Measurements from ENCODE around the gene GLIS2.

Gene GLIS2

GRCh38 chr16:4334724-4335495 lies 19.0 kb downstream of the GLIS2 start:
- H3K4me1 ChIP-seq (ENCODE audit: control extremely low read depth in 1 of 4, control insufficient read depth in 4 of 4, insufficient read depth in 4 of 4, low read length in 3 of 4): peaks cover 0 to 11% (median 2%) of the 10 kb centered on the region in 4 experiments

DNA sequence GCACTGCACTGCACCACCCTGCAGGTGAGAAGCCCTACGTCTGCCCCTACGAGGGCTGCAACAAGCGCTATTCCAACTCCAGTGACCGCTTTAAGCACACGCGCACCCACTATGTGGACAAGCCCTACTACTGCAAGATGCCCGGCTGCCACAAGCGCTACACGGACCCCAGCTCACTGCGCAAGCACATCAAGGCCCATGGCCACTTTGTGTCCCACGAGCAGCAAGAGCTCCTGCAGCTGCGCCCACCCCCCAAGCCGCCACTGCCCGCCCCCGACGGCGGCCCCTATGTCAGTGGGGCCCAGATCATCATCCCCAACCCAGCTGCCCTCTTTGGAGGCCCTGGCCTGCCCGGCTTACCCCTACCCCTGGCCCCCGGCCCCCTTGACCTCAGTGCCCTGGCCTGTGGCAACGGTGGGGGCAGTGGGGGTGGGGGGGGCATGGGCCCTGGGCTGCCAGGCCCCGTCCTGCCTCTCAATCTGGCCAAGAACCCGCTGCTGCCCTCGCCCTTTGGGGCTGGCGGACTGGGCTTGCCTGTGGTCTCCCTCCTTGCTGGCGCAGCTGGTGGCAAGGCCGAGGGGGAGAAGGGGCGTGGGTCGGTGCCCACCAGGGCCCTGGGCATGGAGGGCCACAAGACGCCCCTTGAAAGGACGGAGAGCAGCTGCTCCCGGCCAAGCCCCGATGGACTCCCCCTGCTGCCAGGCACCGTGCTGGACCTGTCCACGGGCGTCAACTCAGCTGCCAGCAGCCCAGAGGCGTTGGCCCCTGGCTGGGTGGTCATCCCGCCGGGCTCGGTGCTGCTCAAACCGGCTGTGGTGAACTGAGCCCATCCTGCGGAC lies 21.1 kb downstream of the GLIS2 start:
- Histone ChIP-seq H3K36me3 (ENCODE audit: control insufficient read depth in 4 of 4, insufficient read depth in 4 of 4, low read length in 3 of 4) (peaks cover 2 to 37% (median 19%) of the 10 kb centered on the region in 4 experiments), H3K4me1 (ENCODE audit: control extremely low read depth in 1 of 4, control insufficient read depth in 4 of 4, insufficient read depth in 4 of 4, low read length in 3 of 4) (peaks cover 0 to 16% (median 3%) of the 10 kb centered on the region in 4 experiments), H3K27ac (ENCODE audit: insufficient read depth in 1 of 2, low read depth in 1 of 2, low read length in 2 of 2, poor library complexity in 1 of 2, severe bottlenecking in 2 of 2) (no peak overlapping the region), H3K4me3 (ENCODE audit: control insufficient read depth in 1 of 7, extremely low read depth in 1 of 7, insufficient read depth in 4 of 7, low read depth in 2 of 7, low read length in 6 of 7) (no peak overlapping the region), H3K27me3 (replicated peaks in 2 of 5; ENCODE audit: control insufficient read depth in 4 of 5, insufficient read depth in 5 of 5, low read length in 4 of 5) (no peaks in the 10 kb centered on the region), H3K9me3 (ENCODE audit: control extremely low read depth in 1 of 5, control insufficient read depth in 4 of 5, insufficient read depth in 2 of 5, low read depth in 1 of 5, low read length in 4 of 5) (no peaks in the 10 kb centered on the region)
- CTCF ChIA-PET: interaction anchor here (0.9 to 11.5 kb wide), 3 partner anchors 9 to 50 kb away, joined by 3 to 132 read pairs (median 40); no protein-coding TSS in a partner anchor
- no peak for DNase-seq
- POLR2A ChIA-PET: no interaction called here
- 95% methylated on average over 29 of the region's 41 CpGs for WGBS (ENCODE audit: insufficient coverage)

More at GRCh38 chr16:4334724-4335495, 19.0 kb downstream of the GLIS2 start:
- Histone ChIP-seq H3K36me3 (ENCODE audit: control insufficient read depth in 4 of 4, insufficient read depth in 4 of 4, low read length in 3 of 4) (peaks cover 0 to 17% (median 11%) of the 10 kb centered on the region in 4 experiments), H3K4me3 (ENCODE audit: control insufficient read depth in 1 of 7, extremely low read depth in 1 of 7, insufficient read depth in 4 of 7, low read depth in 2 of 7, low read length in 6 of 7) (no peak overlapping the region), H3K27me3 (replicated peaks in 2 of 5; ENCODE audit: control insufficient read depth in 4 of 5, insufficient read depth in 5 of 5, low read length in 4 of 5) (no peaks in the 10 kb centered on the region), H3K9me3 (ENCODE audit: control extremely low read depth in 1 of 5, control insufficient read depth in 4 of 5, insufficient read depth in 2 of 5, low read depth in 1 of 5, low read length in 4 of 5) (no peaks in the 10 kb centered on the region), H3K27ac (ENCODE audit: insufficient read depth in 1 of 2, low read depth in 1 of 2, low read length in 2 of 2, poor library complexity in 1 of 2, severe bottlenecking in 2 of 2) (no peak overlapping the region)
- DNase-seq: no peak
- CTCF ChIA-PET: interaction anchor here (0.6 to 14.1 kb wide), 4 partner anchors 17 to 132 kb away, joined by 3 to 188 read pairs (median 68); no protein-coding TSS in a partner anchor
- POLR2A ChIA-PET: no interaction called here
- WGBS (ENCODE audit: insufficient coverage): 96% methylated on average over 29 of the region's 32 CpGs

DNA sequence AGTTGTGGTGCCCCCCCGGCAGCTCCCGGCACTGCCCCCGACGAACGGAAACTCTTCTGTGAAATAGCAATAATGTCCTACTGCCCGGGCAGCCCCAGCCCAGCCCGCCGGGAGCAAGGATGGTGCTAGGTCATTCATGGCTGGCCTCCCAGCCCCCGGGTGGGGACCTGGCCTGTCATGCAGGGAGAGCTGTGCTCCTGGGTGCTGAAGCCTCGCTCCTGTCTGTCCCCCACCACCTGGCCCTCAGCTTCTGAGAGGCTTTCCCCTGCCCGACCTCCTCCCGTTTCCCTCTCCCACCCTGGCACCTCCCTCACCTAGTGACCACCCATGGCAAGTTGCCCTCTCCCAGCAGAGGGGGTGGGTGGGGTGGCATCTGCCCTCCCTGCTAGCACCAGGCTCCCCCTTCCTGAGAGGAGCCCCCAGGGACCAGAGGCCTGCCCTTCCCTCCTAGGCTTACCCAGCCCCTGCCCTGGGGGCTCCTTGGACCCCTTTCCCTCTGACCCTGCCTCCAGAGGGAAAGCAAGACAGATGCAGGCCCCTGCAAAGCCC lies 21.7 kb downstream of the GLIS2 start:
- DNase-seq: no peak
- Histone ChIP-seq H3K4me1 (ENCODE audit: control extremely low read depth in 1 of 4, control insufficient read depth in 4 of 4, insufficient read depth in 4 of 4, low read length in 3 of 4) (peaks cover 0 to 16% (median 3%) of the 10 kb centered on the region in 4 experiments), H3K36me3 (ENCODE audit: control insufficient read depth in 4 of 4, insufficient read depth in 4 of 4, low read length in 3 of 4) (peaks cover 2 to 38% (median 19%) of the 10 kb centered on the region in 4 experiments), H3K4me3 (ENCODE audit: control insufficient read depth in 1 of 7, extremely low read depth in 1 of 7, insufficient read depth in 4 of 7, low read depth in 2 of 7, low read length in 6 of 7) (no peak overlapping the region), H3K27ac (ENCODE audit: insufficient read depth in 1 of 2, low read depth in 1 of 2, low read length in 2 of 2, poor library complexity in 1 of 2, severe bottlenecking in 2 of 2) (no peak overlapping the region), H3K27me3 (replicated peaks in 2 of 5; ENCODE audit: control insufficient read depth in 4 of 5, insufficient read depth in 5 of 5, low read length in 4 of 5) (no peaks in the 10 kb centered on the region), H3K9me3 (ENCODE audit: control extremely low read depth in 1 of 5, control insufficient read depth in 4 of 5, insufficient read depth in 2 of 5, low read depth in 1 of 5, low read length in 4 of 5) (no peaks in the 10 kb centered on the region)
- ChIA-PET CTCF (interaction anchor here (1.7 to 7.0 kb wide), 2 partner anchors 9 to 49 kb away, joined by 4 to 40 read pairs; no protein-coding TSS in a partner anchor), POLR2A (no interaction called here)
- WGBS (ENCODE audit: insufficient coverage): 95% methylated on average over 11 of the region's 12 CpGs

GRCh38 chr16:4338125-4338582 lies 22.3 kb downstream of the GLIS2 start:
- WGBS (ENCODE audit: insufficient coverage): 95% methylated on average over 8 of the region's 12 CpGs
- Histone ChIP-seq H3K27ac (ENCODE audit: insufficient read depth in 1 of 2, low read depth in 1 of 2, low read length in 2 of 2, poor library complexity in 1 of 2, severe bottlenecking in 2 of 2) (no peak overlapping the region), H3K4me1 (ENCODE audit: control extremely low read depth in 1 of 4, control insufficient read depth in 4 of 4, insufficient read depth in 4 of 4, low read length in 3 of 4) (peaks cover 0 to 15% (median 3%) of the 10 kb centered on the region in 4 experiments), H3K4me3 (ENCODE audit: control insufficient read depth in 1 of 7, extremely low read depth in 1 of 7, insufficient read depth in 4 of 7, low read depth in 2 of 7, low read length in 6 of 7) (no peak overlapping the region), H3K9me3 (ENCODE audit: control extremely low read depth in 1 of 5, control insufficient read depth in 4 of 5, insufficient read depth in 2 of 5, low read depth in 1 of 5, low read length in 4 of 5) (no peaks in the 10 kb centered on the region), H3K27me3 (replicated peaks in 2 of 5; ENCODE audit: control insufficient read depth in 4 of 5, insufficient read depth in 5 of 5, low read length in 4 of 5) (no peaks in the 10 kb centered on the region), H3K36me3 (ENCODE audit: control insufficient read depth in 4 of 4, insufficient read depth in 4 of 4, low read length in 3 of 4) (peaks cover 2 to 42% (median 20%) of the 10 kb centered on the region in 4 experiments)
- POLR2A ChIA-PET: no interaction called here
- CTCF ChIA-PET: interaction anchor here (1.2 to 7.0 kb wide), 4 partner anchors 10 to 138 kb away, joined by 3 to 40 read pairs (median 4); no protein-coding TSS in a partner anchor
- DNase-seq: no peak

DNA sequence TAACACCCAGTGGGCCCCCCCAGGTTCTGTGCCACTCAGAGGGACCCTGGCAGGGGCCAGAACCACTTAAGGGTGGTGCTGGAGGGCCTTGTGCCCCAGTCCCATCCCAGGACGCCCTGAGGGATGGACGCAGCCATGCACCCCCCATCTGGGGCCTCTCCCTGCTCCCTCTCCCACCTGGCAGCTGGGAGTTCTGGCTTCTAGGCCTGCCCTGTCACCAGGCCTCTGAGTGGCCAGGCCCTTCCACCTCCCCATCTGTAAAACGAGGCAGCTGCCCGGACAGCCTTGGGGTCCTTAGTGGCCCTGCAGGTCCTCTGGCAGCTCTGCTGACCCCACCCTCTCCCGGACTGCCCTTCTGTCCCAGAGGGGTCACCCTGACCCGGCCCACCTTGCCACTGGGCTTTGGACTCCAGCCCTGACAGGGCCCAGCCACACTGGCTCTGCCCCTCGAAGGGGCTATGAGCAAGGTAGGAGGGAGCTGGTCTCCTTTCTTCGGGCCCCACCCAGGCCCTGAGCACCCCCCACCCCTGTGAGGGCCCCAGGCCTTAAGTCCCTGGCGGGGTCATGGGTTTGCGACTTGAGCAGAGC lies 22.9 kb downstream of the GLIS2 start:
- no peaks in the 10 kb centered on the region for H3K9me3 ChIP-seq (ENCODE audit: control extremely low read depth in 1 of 5, control insufficient read depth in 4 of 5, insufficient read depth in 2 of 5, low read depth in 1 of 5, low read length in 4 of 5)
- POLR2A ChIA-PET: no interaction called here
- WGBS (ENCODE audit: insufficient coverage): 98% methylated on average over 7 of the region's 10 CpGs
- no peak for DNase-seq
- CTCF ChIA-PET: interaction anchor here (0.8 to 7.0 kb wide), 9 partner anchors 9 to 139 kb away, joined by 3 to 40 read pairs (median 4); partner anchors contain the start of gene PAM16
- peaks cover 2 to 46% (median 21%) of the 10 kb centered on the region in 4 experiments for H3K36me3 ChIP-seq (ENCODE audit: control insufficient read depth in 4 of 4, insufficient read depth in 4 of 4, low read length in 3 of 4)
- H3K4me3 ChIP-seq (ENCODE audit: control insufficient read depth in 1 of 7, extremely low read depth in 1 of 7, insufficient read depth in 4 of 7, low read depth in 2 of 7, low read length in 6 of 7): no peak overlapping the region
- H3K4me1 ChIP-seq (ENCODE audit: control extremely low read depth in 1 of 4, control insufficient read depth in 4 of 4, insufficient read depth in 4 of 4, low read length in 3 of 4): peaks cover 0 to 9% (median under 1%) of the 10 kb centered on the region in 4 experiments
- H3K27me3 ChIP-seq (replicated peaks in 2 of 5; ENCODE audit: control insufficient read depth in 4 of 5, insufficient read depth in 5 of 5, low read length in 4 of 5): no peaks in the 10 kb centered on the region
- no peak overlapping the region for H3K27ac ChIP-seq (ENCODE audit: insufficient read depth in 1 of 2, low read depth in 1 of 2, low read length in 2 of 2, poor library complexity in 1 of 2, severe bottlenecking in 2 of 2)

- WGBS (ENCODE audit: insufficient coverage): 100% methylated on average over 4 of the region's 10 CpGs
Measured at GRCh38 chr16:4339455-4339854, 23.6 kb downstream of the GLIS2 start.

More at GRCh38 chr16:4339455-4339854, 23.6 kb downstream of the GLIS2 start:
- CTCF ChIA-PET: interaction anchor here (0.8 to 7.0 kb wide), 11 partner anchors 8 to 139 kb away, joined by 3 to 40 read pairs (median 3); partner anchors contain the start of gene PAM16
- H3K36me3 ChIP-seq (ENCODE audit: control insufficient read depth in 4 of 4, insufficient read depth in 4 of 4, low read length in 3 of 4): peaks cover 2 to 46% (median 21%) of the 10 kb centered on the region in 4 experiments
- no peaks in the 10 kb centered on the region for H3K9me3 ChIP-seq (ENCODE audit: control extremely low read depth in 1 of 5, control insufficient read depth in 4 of 5, insufficient read depth in 2 of 5, low read depth in 1 of 5, low read length in 4 of 5)
- H3K27me3 ChIP-seq (replicated peaks in 2 of 5; ENCODE audit: control insufficient read depth in 4 of 5, insufficient read depth in 5 of 5, low read length in 4 of 5): no peaks in the 10 kb centered on the region
- POLR2A ChIA-PET: interaction anchor here (0.6 kb wide), 1 partner anchor 38 kb away, joined by 4 read pairs; no protein-coding TSS in a partner anchor
- H3K4me3 ChIP-seq (ENCODE audit: control insufficient read depth in 1 of 7, extremely low read depth in 1 of 7, insufficient read depth in 4 of 7, low read depth in 2 of 7, low read length in 6 of 7): no peak overlapping the region
- no peak for DNase-seq
- H3K27ac ChIP-seq (ENCODE audit: insufficient read depth in 1 of 2, low read depth in 1 of 2, low read length in 2 of 2, poor library complexity in 1 of 2, severe bottlenecking in 2 of 2): no peak overlapping the region
- peaks cover 0 to 9% (median under 1%) of the 10 kb centered on the region in 4 experiments for H3K4me1 ChIP-seq (ENCODE audit: control extremely low read depth in 1 of 4, control insufficient read depth in 4 of 4, insufficient read depth in 4 of 4, low read length in 3 of 4)
